ENCODE data around the gene TSSK6.

Gene TSSK6

DNA sequence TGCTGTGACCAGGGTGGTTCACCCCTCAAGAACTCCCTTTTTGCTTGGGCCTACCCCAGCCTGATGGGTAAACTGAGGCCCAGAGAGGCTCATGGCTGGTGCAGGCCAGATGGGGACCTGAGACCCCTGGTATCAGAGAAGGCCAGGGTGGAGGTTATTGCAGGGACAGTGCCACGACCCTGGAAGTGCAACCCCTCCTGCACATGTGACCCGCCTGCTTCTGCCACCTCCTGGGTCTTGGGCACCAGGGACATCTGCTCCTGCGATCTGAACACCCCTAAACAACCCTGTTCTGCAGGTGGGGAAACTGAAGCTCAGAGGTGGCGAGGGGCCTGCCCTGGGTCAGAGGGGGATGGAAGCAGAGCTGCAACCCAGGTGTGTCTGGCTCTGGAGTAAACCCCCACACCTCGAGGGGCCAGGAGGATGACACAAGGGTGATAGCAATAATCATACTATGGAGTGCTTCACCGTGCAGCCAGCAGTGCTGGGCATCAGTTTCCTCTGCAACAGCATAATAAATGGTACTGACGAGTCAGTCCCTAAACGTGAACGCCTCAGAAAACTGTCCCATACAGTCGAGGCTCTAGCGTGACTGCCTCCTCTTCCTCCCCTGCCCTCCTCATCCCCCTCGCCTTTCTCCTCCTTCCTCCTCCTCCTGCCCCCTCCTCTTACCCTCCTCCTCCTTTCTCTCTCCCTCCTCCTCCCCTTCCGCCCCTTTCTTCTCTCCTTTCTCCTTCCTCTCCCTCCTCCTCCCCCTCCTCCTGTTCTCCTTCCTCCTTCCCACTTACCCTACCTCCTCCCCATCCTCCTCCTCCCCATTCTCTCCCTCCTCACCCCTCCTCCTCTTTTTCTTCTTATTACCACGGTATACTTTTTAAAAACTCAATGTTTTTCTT lies 17.7 kb upstream of the TSSK6 start:
- H3K36me3 Mint-ChIP-seq (ENCODE audit: insufficient read depth) = peaks cover 28% of the 10 kb centered on the region
- DNase-seq = no peak
- H3K27ac Mint-ChIP-seq = peak overlapping the region; percentile 26 to 52
- peaks cover 7 to 15% of the 10 kb centered on the region in 2 donors for H3K4me1 Mint-ChIP-seq (ENCODE audit: low read depth in 2 of 2)
- ATAC-seq (replicated peaks) = no peak
- H3K27me3 Mint-ChIP-seq = no peaks in the 10 kb centered on the region
- H3K9me3 Mint-ChIP-seq = no peaks in the 10 kb centered on the region
- H3K4me3 Mint-ChIP-seq = no peak overlapping the region

GRCh38 chr19:19531951-19532805 lies 16.8 kb upstream of the TSSK6 start:
- Mint-ChIP-seq H3K27ac (peak overlapping the region; percentile 84 to 87), H3K4me1 (ENCODE audit: low read depth in 2 of 2) (peaks cover 3 to 10% of the 10 kb centered on the region in 2 donors), H3K9me3 (no peaks in the 10 kb centered on the region), H3K4me3 (no peak overlapping the region), H3K27me3 (no peaks in the 10 kb centered on the region), H3K36me3 (ENCODE audit: insufficient read depth) (peaks cover 33% of the 10 kb centered on the region)
- DNase-seq = peak; percentile 85 to 88 (median 87)
- ATAC-seq (replicated peaks) = peak; percentile 90

DNA sequence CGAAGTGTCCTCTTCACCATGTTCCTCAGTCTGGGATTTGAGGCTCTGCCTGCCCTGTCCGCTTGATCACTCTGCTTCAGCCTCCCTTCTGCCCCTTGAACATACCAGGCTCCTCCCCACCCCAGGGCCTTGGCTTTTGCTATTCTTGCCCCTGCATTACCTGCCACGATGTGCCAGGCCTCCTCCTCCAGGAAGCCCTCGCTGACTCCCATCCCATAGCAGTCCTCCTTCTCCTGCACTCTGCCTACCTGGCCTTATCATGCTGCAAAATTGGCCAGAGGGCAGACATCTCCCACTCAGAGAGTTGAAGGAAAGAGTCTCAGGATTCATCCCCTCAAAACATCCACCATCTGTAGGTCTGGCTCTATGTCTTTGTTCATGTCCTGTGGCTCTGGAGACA lies 15.5 kb upstream of the TSSK6 start:
- Mint-ChIP-seq H3K4me1 (ENCODE audit: low read depth in 2 of 2) (peaks cover 3 to 7% of the 10 kb centered on the region in 2 donors), H3K27ac (peak overlapping the region in 1 of 2 donors; percentile 7), H3K36me3 (ENCODE audit: insufficient read depth) (peaks cover 44% of the 10 kb centered on the region), H3K4me3 (no peak overlapping the region), H3K27me3 (no peaks in the 10 kb centered on the region), H3K9me3 (no peaks in the 10 kb centered on the region)
- DNase-seq = no peak
- no peak for ATAC-seq (replicated peaks)

DNA sequence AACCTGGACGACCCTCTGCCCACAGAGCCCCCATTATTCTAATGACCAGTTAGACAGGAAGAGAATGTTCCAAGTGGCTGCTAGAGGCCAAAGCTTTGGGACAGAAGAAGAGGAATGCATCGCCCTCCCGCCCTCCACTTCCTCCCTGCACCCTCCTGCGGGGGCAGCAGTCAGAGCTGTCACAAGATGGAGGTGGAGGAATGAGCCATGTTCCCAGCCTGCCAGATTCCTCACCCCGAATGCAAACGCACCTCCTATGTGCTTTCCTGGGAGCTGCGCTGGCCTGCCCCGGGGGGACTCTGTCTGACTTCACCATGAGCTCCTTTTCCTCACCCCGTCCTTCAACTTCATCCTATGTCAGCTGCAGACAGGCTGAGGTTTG lies 15.1 kb upstream of the TSSK6 start:
- ATAC-seq (replicated peaks) (no peak), DNase-seq (no peak)
- Mint-ChIP-seq H3K4me1 (ENCODE audit: low read depth in 2 of 2) (peaks cover 3 to 7% of the 10 kb centered on the region in 2 donors), H3K27me3 (no peaks in the 10 kb centered on the region), H3K27ac (peak overlapping the region in 1 of 2 donors; percentile 7), H3K4me3 (no peak overlapping the region), H3K36me3 (ENCODE audit: insufficient read depth) (peaks cover 44% of the 10 kb centered on the region), H3K9me3 (no peaks in the 10 kb centered on the region)

- no peak overlapping the region for H3K4me3 Mint-ChIP-seq
- no peaks in the 10 kb centered on the region for H3K9me3 Mint-ChIP-seq
- H3K27ac Mint-ChIP-seq = peak overlapping the region in 1 of 2 donors; percentile 84
- ATAC-seq (replicated peaks) (no peak), DNase-seq (no peak)
- H3K27me3 Mint-ChIP-seq = no peaks in the 10 kb centered on the region
- H3K36me3 Mint-ChIP-seq (ENCODE audit: insufficient read depth) = peaks cover 44% of the 10 kb centered on the region
- H3K4me1 Mint-ChIP-seq (ENCODE audit: low read depth in 2 of 2) = peaks cover 3 to 7% of the 10 kb centered on the region in 2 donors
Observed at GRCh38 chr19:19529783-19530422, 14.6 kb upstream of the TSSK6 start.

- ATAC-seq (replicated peaks) (no peak), DNase-seq (no peak)
- Mint-ChIP-seq H3K4me3 (no peak within 1 kb of the TSS), H3K27me3 (no peaks in the 10 kb centered on the region), H3K27ac (peak within 1 kb of the TSS in 1 of 2 donors; percentile 84), H3K36me3 (ENCODE audit: insufficient read depth) (peaks cover 44% of the 10 kb centered on the region), H3K4me1 (ENCODE audit: low read depth in 2 of 2) (peaks cover 3 to 7% of the 10 kb centered on the region in 2 donors), H3K9me3 (no peaks in the 10 kb centered on the region)
Observed at GRCh38 chr19:19528721-19529490, 13.6 kb upstream of the TSSK6 start, which contains the start of gene YJEFN3. YJEFN3 (plus strand) TSS chr19:19528911; CDS start chr19:19528933, 22 bp downstream.

DNA sequence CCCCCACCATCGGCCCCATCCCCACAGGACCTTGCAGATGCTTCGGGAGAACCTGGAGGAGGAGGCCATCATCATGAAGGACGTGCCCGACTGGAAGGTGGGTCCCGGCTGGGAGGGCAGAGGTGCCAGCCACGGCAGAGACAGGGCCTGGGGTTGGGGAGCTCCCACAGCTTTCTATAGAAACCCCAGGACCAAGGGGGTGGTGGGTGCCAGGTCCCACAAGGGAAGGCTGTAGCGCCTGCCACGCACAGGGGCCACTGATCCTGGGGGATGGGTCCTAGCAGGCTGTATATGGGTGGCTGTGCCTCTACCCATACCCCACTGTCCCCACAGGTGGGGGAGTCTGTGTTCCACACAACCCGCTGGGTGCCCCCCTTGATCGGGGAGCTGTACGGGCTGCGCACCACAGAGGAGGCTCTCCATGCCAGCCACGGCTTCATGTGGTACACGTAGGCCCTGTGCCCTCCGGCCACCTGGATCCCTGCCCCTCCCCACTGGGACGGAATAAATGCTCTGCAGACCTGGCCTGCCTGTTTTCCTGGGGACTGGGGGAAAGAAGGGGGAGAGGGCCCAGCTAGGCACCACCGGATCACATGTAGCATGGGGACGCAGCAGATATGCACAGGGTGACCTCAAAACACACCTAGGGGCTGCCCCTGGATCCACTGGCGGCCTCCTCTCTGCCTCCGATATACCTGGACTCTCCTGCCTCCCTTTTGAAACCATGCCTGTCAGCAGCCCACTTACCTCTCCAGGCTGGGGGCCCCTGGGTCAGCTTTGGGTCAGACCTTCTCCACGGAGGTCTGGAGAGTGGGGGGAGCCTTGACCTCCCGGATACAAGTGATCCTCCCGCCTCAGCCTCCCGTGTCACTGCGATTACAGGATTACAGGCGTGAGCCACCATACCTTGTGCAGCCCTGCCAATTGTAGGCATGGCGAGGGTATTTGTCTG lies 12.6 kb upstream of the TSSK6 start:
- DNase-seq (no peak), ATAC-seq (replicated peaks) (no peak)
- H3K36me3 Mint-ChIP-seq (ENCODE audit: insufficient read depth) = peaks cover 44% of the 10 kb centered on the region
- H3K27ac Mint-ChIP-seq = no peak overlapping the region
- H3K4me1 Mint-ChIP-seq (ENCODE audit: low read depth in 2 of 2) = peaks cover 5 to 6% of the 10 kb centered on the region in 2 donors
- no peaks in the 10 kb centered on the region for H3K27me3 Mint-ChIP-seq
- H3K9me3 Mint-ChIP-seq = no peaks in the 10 kb centered on the region
- no peak overlapping the region for H3K4me3 Mint-ChIP-seq

GRCh38 chr19:19527371-19527656 lies 12.0 kb upstream of the TSSK6 start:
- no peak for ATAC-seq (replicated peaks)
- no peaks in the 10 kb centered on the region for H3K9me3 Mint-ChIP-seq
- DNase-seq = no peak
- peaks cover 8 to 9% of the 10 kb centered on the region in 2 donors for H3K4me1 Mint-ChIP-seq (ENCODE audit: low read depth in 2 of 2)
- peaks cover 45% of the 10 kb centered on the region for H3K36me3 Mint-ChIP-seq (ENCODE audit: insufficient read depth)
- H3K27me3 Mint-ChIP-seq = no peaks in the 10 kb centered on the region
- no peak overlapping the region for H3K27ac Mint-ChIP-seq
- H3K4me3 Mint-ChIP-seq = no peak overlapping the region

- peaks cover 42% of the 10 kb centered on the region for H3K36me3 Mint-ChIP-seq (ENCODE audit: insufficient read depth)
- peaks cover 4 to 6% of the 10 kb centered on the region in 2 donors for H3K4me1 Mint-ChIP-seq (ENCODE audit: low read depth in 2 of 2)
- no peaks in the 10 kb centered on the region for H3K9me3 Mint-ChIP-seq
- no peaks in the 10 kb centered on the region for H3K27me3 Mint-ChIP-seq
- no peak overlapping the region for H3K27ac Mint-ChIP-seq
- H3K4me3 Mint-ChIP-seq = no peak overlapping the region
- no peak for ATAC-seq (replicated peaks)
- DNase-seq = no peak
Observed at GRCh38 chr19:19526581-19527370, 11.4 kb upstream of the TSSK6 start.

- Mint-ChIP-seq H3K4me3 (no peak overlapping the region), H3K4me1 (ENCODE audit: low read depth in 2 of 2) (peaks cover 5 to 9% of the 10 kb centered on the region in 2 donors), H3K27ac (no peak overlapping the region), H3K9me3 (no peaks in the 10 kb centered on the region), H3K27me3 (no peaks in the 10 kb centered on the region), H3K36me3 (ENCODE audit: insufficient read depth) (peaks cover 45% of the 10 kb centered on the region)
- ATAC-seq (replicated peaks) = no peak
- DNase-seq = no peak
Observed at GRCh38 chr19:19525611-19526380, 10.4 kb upstream of the TSSK6 start.

DNA sequence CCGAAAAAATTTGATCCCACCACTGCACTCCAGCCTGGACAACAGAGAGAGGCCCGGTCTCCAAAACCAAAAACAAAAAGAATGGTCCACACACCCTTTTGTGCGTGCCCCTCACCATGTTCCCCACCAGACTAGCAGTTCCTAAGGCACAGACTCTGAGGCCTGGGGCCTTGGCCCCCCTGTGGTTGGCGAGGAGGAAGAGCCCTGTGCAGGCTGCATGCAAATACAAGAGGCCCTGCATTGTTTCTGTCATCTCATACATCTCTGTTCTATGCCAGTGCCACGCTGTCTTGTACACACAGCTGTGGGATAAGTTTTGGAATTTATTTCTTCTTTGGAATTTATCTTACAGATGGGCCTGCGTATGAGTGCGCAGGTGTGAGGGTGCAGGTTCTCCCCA lies 8.7 kb upstream of the TSSK6 start:
- peaks cover 51% of the 10 kb centered on the region for H3K36me3 Mint-ChIP-seq (ENCODE audit: insufficient read depth)
- no peaks in the 10 kb centered on the region for H3K9me3 Mint-ChIP-seq
- H3K4me3 Mint-ChIP-seq = no peak overlapping the region
- DNase-seq (no peak), ATAC-seq (replicated peaks) (no peak)
- peaks cover 18 to 22% of the 10 kb centered on the region in 2 donors for H3K4me1 Mint-ChIP-seq (ENCODE audit: low read depth in 2 of 2)
- H3K27ac Mint-ChIP-seq = no peak overlapping the region
- no peaks in the 10 kb centered on the region for H3K27me3 Mint-ChIP-seq

Data from effector memory CD8-positive, alpha-beta T cell (primary cell).